Myocyte (in vitro differentiated cells): ENCODE results near the gene SLC26A6. TPM values are rescaled to one million over a fixed set of nuclear protein-coding genes. Genes with fewer than 3 reads are reported as not detected.
A peak's percentile ranks its signal among the peaks of the same experiment; 100 is the strongest.

Experiments
- DNase-seq: peaks from one replicate; pipeline ENCODE4 v3.0.0-alpha.2; 2012; ENCODE audit warnings: low read depth
- total RNA-seq: library from RNA; depleted of rRNA; stranded (reverse); fragments of >200 nt; gene quantifications from 2 replicates; pipeline ENCODE4 v1.2.3, GENCODE V29; 2014

SLC26A6 gene
- total RNA-seq, 1 donor from 2014 or later = 18.0 TPM

GRCh38 chr3:48662145-48662752 is 27.0 kb upstream of the SLC26A6 start:
- no peak for DNase-seq

- peak; percentile 52 for DNase-seq
Observed at GRCh38 chr3:48661501-48662144, 26.4 kb upstream of the SLC26A6 start.

- DNase-seq = no peak
Observed at GRCh38 chr3:48660800-48661400, 25.6 kb upstream of the SLC26A6 start.

GRCh38 chr3:48656841-48657281 is 21.6 kb upstream of the SLC26A6 start:
- DNase-seq = no peak

GRCh38 chr3:48656061-48656840 is 21.0 kb upstream of the SLC26A6 start:
- DNase-seq = no peak

GRCh38 chr3:48655606-48656005 is 20.3 kb upstream of the SLC26A6 start:
- no peak for DNase-seq

- DNase-seq = no peak
Observed at GRCh38 chr3:48655063-48655462, 19.8 kb upstream of the SLC26A6 start.

GRCh38 chr3:48652923-48653715 is 17.9 kb upstream of the SLC26A6 start:
- no peak for DNase-seq

- DNase-seq = no peak
Observed at GRCh38 chr3:48651771-48652170, 16.5 kb upstream of the SLC26A6 start.

GRCh38 chr3:48650723-48651122 is 15.5 kb upstream of the SLC26A6 start:
- DNase-seq = no peak

- DNase-seq = no peak
Observed at GRCh38 chr3:48648188-48648850, 13.1 kb upstream of the SLC26A6 start.

- no peak for DNase-seq
Observed at GRCh38 chr3:48647714-48648113, 12.5 kb upstream of the SLC26A6 start.

- no peak for DNase-seq
Observed at GRCh38 chr3:48644898-48645760, 9.9 kb upstream of the SLC26A6 start.

GRCh38 chr3:48642605-48643004 is 7.3 kb upstream of the SLC26A6 start:
- DNase-seq = no peak

GRCh38 chr3:48641396-48641795 is 6.1 kb upstream of the SLC26A6 start:
- no peak for DNase-seq

GRCh38 chr3:48639944-48640606 is 4.8 kb upstream of the SLC26A6 start:
- no peak for DNase-seq

- DNase-seq = no peak
Observed at GRCh38 chr3:48637305-48637704, 2.0 kb upstream of the SLC26A6 start.

GRCh38 chr3:48636149-48636655 is 941 bp upstream of the SLC26A6 start:
- DNase-seq = no peak
